Measurements from ENCODE around the gene SLFNL1.

The SLFNL1 gene

DNA sequence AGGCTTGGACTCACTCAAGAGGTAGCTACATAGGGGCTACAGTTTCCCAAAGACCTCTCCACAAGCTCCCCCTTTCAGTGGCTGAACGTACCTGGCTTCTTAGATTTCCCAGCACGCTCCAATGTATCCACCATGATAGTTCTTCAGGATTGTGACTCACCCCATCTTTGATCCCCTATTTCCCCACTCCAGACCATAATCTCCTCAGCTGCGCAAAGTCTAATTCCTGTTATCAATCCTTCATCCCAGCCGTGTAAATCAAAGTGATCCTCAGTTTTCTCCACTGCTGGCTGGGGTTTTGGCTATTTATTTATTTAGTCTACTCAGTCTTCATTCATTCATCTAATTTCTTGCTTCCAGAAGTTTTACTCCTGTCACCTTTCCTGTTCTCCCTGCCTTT is 55.1 kb downstream of the SLFNL1 start:
- DNase-seq (ENCODE audit: extremely low read depth in 1 of 2, low read depth in 1 of 2) = no peak

Data from activated CD8-positive, alpha-beta memory T cell treated with anti-CD3 and anti-CD28 coated beads for 1 hour (primary cell).